Stomach (tissue), 9 donors: ENCODE results near the gene PLCB3. TPM values are rescaled to one million over a fixed set of nuclear protein-coding genes. Genes with fewer than 3 reads are reported as not detected.

ENCODE experiments used
- DNase-seq, 2 donors: peaks; one replicate each; pipeline versions ENCODE4 v3.0.0 to v3.0.0-alpha.2; 2013 to 2019
- H3K27ac ChIP-seq, 5 donors: fragments of 200-600 bp in 4 of 5; sonication (generic) in 4 of 5; one replicate each; pipeline ENCODE4 v1.5.1; 2013 to 2019; ENCODE audit warnings: mild to moderate bottlenecking in 1 of 5, moderate library complexity in 1 of 5
- H3K27me3 ChIP-seq, 3 donors: fragments of 200-600 bp; sonication (generic); one replicate each; pipeline ENCODE4 v1.5.1; 2017 to 2019; ENCODE audit warnings: mixed run types in 1 of 3
- H3K36me3 ChIP-seq, 4 donors: fragments of 200-600 bp; sonication (generic); 1 replicate in 3 of 4; 2 replicates in 1 of 4; pipeline ENCODE4 v1.5.1; 2016 to 2019
- H3K4me1 ChIP-seq, 4 donors: fragments of 200-600 bp; sonication (generic); one replicate each; pipeline ENCODE4 v1.5.1; 2016 to 2019
- H3K4me3 ChIP-seq, 4 donors: fragments of 200-600 bp; sonication (generic) in 3 of 4; one replicate each; pipeline ENCODE4 v1.5.1; 2016 to 2019; ENCODE audit warnings: mild to moderate bottlenecking in 1 of 4
- H3K9me3 ChIP-seq, 4 donors: fragments of 200-600 bp; sonication (generic); one replicate each; pipeline ENCODE4 v1.5.1; 2016 to 2019
- EP300 ChIP-seq: sonication (generic); formaldehyde crosslinking; IDR thresholded peaks from one replicate; pipeline ENCODE4 v1.6.1; 2017; ENCODE audit warnings: antibody characterized with exemption
- POLR2A ChIP-seq, 4 donors: fragments of 450-650 bp; IDR thresholded peaks; one replicate each; pipeline ENCODE4 v1.6.1; 2016; ENCODE audit warnings: antibody characterized with exemption in 4 of 4, control low read depth in 2 of 4, mild to moderate bottlenecking in 1 of 4, moderate library complexity in 1 of 4
- POLR2AphosphoS5 ChIP-seq, 3 donors: sonication (generic); formaldehyde crosslinking; IDR thresholded peaks; one replicate each; pipeline ENCODE4 v1.6.1; 2016; ENCODE audit warnings: antibody characterized with exemption in 3 of 3
- WGBS, 5 donors: extraction: QIAGEN DNeasy Blood & Tissue Kit in 3 of 5; methylation state at CpG; one replicate each; pipeline versions ENCODE4 v1.1.5 to v1.1.7; 2013 to 2018; 5-methylcytosine and 5-hydroxymethylcytosine counted together
- intact Hi-C: fragments of 100-400 bp; cut with DNase I; formaldehyde crosslinking; loops from one replicate; pipeline ENCODE4 v1.15.1; 2023; ENCODE audit warnings: low total_unique reads
- polyA plus RNA-seq, 3 donors: library from polyadenylated mRNA; stranded (reverse); fragments of 200-250 nt; gene quantifications; one replicate each; pipeline ENCODE4 v1.2.3, GENCODE V29; 2013
- total RNA-seq, 5 donors: library from RNA; depleted of rRNA; stranded (reverse); fragments of >200 nt; gene quantifications; one replicate each; pipeline versions ENCODE4 v1.1.0 to v1.2.3, GENCODE V29; 2014 to 2016
- TF ChIP-seq, protein P1 (sequence below), 7 experiments: fragments of 450-650 bp in 4 of 7; fragments of 200-600 bp in 3 of 7; sonication (generic) in 3 of 7; IDR thresholded peaks; one replicate each; pipeline ENCODE4 v1.5.1; 2016 to 2019; ENCODE audit warnings: antibody characterized with exemption in 7 of 7, control low read depth in 2 of 7, mild to moderate bottlenecking in 1 of 7
- donor health status: healthy with polysubstance abuse.
- donor health status: Bipolar disorder and iron deficiency.
- donor health status: healthy.

The PLCB3 gene
- total and polyA plus RNA-seq, 8 donors: 12.2 to 154 (median 16.1) TPM

DNA sequence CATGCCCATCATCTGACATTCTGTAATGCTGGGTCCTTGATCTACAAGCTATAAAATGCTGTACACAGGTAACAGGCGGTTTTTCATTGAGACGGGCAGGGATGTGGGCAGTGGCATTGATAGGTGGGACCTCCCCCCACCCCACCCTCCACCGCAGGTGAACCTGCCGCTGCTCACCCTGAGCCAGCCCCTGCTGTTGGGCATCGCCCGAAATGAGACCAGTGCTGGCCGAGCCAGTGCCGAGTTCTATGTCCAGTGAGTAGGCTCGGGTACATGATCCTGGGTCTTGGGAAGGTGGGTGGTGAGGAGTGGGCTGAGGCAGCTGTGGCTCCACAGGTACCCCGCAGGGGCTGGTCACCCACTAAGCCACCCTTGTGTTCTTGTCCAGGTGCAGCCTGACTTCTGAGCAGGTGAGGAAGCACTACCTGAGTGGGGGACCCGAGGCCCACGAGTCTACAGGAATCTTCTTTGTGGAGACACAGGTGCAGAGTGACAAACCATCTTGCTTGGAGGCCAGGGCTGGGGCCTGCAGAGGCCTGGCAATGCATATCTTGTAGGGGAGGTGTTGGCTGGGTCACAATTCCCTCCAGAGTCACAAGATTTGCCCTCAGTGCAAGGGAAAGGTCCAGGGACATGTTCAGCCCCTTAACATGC is 22.1 kb upstream of the PLCB3 start:
- intact Hi-C loops: no loop called here
- Histone ChIP-seq H3K27me3 (no peaks in the 10 kb centered on the region), H3K4me1 (peaks cover 56 to 84% (median 81%) of the 10 kb centered on the region in 4 donors), H3K27ac (peak overlapping the region; percentile 91 to 96 (median 94)), H3K4me3 (peak overlapping the region in 3 of 4 donors; percentile 66 to 72 (median 68)), H3K36me3 (peaks cover 0 to 4% (median 3%) of the 10 kb centered on the region in 4 donors), H3K9me3 (no peaks in the 10 kb centered on the region)
- DNase-seq: peak in 1 of 2 donors; percentile 13
- TF ChIP-seq EP300 (no peak), POLR2AphosphoS5 (IDR thresholded peaks at IDR 0.05) (no peak), POLR2A (IDR thresholded peaks at IDR 0.05) (no peak)
- TF ChIP-seq, protein P1, sequence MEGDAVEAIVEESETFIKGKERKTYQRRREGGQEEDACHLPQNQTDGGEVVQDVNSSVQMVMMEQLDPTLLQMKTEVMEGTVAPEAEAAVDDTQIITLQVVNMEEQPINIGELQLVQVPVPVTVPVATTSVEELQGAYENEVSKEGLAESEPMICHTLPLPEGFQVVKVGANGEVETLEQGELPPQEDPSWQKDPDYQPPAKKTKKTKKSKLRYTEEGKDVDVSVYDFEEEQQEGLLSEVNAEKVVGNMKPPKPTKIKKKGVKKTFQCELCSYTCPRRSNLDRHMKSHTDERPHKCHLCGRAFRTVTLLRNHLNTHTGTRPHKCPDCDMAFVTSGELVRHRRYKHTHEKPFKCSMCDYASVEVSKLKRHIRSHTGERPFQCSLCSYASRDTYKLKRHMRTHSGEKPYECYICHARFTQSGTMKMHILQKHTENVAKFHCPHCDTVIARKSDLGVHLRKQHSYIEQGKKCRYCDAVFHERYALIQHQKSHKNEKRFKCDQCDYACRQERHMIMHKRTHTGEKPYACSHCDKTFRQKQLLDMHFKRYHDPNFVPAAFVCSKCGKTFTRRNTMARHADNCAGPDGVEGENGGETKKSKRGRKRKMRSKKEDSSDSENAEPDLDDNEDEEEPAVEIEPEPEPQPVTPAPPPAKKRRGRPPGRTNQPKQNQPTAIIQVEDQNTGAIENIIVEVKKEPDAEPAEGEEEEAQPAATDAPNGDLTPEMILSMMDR (IDR thresholded peaks at IDR 0.05): no peak
- WGBS, 5 donors: 79 to 89% (median 84%) methylated on average over 7 to 12 of the region's 12 CpGs

DNA sequence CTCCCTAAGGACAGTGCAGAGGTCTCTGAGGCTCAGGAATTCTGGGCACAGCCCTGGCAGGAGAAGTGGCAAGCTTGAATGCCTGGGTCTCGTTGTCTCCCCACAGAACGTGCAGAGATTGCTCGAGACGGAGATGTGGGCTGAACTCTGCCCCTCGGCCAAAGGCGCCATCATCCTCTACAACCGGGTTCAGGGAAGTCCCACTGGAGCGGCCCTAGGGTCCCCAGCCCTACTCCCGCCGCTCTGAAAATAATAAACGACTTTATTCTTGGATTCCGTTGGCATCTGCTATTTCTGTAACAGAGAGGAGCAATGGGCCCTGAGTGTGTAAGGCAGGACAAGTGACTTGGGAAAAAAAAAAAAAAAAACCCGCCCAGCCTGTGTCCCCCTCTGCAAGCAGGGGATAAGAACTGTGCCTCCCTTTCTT is 21.6 kb upstream of the PLCB3 start:
- Histone ChIP-seq H3K27me3 (no peaks in the 10 kb centered on the region), H3K4me3 (peak overlapping the region; percentile 66 to 73 (median 70)), H3K27ac (peak overlapping the region; percentile 91 to 96 (median 94)), H3K36me3 (no peaks in the 10 kb centered on the region), H3K9me3 (no peaks in the 10 kb centered on the region), H3K4me1 (peaks cover 56 to 80% (median 78%) of the 10 kb centered on the region in 4 donors)
- TF ChIP-seq POLR2AphosphoS5 (IDR thresholded peaks at IDR 0.05) (no peak), EP300 (no peak), POLR2A (IDR thresholded peaks at IDR 0.05) (no peak)
- TF ChIP-seq, protein P1 (IDR thresholded peaks at IDR 0.05): no peak
- DNase-seq: peak in 1 of 2 donors; percentile 23
- 29 to 39% (median 34%) methylated on average over 13 of the region's 13 CpGs for WGBS, 5 donors
- intact Hi-C loops: no loop called here

DNA sequence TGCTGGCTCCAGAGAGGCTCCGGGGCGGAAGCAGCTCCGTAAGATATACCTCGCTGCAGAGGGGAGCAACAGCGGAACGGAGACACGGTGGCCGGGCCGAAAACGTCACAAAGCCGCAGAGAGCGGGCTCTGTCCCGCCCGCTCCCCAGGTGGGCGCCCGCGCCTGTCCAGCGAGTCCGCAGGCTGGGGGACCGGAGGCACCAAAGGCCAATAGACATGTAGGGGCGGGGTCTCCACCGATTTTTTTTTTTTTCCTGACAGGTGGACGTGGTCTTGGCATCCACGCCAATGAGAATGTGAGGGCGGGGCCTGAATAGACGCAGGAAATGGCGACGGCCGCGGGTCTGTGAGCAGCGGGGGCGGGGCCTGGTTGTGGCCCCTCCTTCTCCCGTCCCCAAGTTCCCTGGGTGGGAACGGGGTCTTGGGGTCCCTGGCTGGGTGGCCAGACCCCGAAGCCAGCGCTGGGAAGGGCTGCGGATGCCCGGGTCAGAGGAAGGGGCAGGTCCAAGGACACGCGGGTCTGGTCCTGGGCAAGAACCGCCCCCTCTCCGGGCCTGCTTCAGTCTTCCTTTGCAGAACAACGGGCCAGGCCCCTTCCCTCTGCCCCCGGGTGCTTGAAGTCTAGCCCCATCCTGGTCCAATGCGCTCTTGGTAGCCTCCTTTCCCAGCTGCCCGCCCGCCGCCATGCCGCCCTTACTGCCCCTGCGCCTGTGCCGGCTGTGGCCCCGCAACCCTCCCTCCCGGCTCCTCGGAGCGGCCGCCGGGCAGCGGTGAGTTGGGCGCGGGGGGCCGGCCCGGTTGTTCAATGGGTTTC is 21.0 kb upstream of the PLCB3 start, which contains the start of gene DNAJC4:
TSS of gene DNAJC4 (plus strand) at position 378 of the 814 bp plus-strand sequence. CDS start at position 685, 307 bp downstream.
- Histone ChIP-seq H3K4me3 (peak within 1 kb of the TSS; percentile 66 to 73 (median 70)), H3K27me3 (no peaks in the 10 kb centered on the region), H3K4me1 (peaks cover 55 to 80% (median 78%) of the 10 kb centered on the region in 4 donors), H3K36me3 (no peaks in the 10 kb centered on the region), H3K9me3 (no peaks in the 10 kb centered on the region), H3K27ac (peak within 1 kb of the TSS; percentile 91 to 96 (median 94))
- intact Hi-C loops: no loop called here
- no peak for TF ChIP-seq POLR2A (IDR thresholded peaks at IDR 0.05)
- peak in 2 of 3 donors; percentile 50 to 61 for TF ChIP-seq POLR2AphosphoS5 (IDR thresholded peaks at IDR 0.05)
- peak; percentile 96 to 98 for DNase-seq
- 0 to 2% (median 0%) methylated on average over 43 to 62 of the region's 62 CpGs for WGBS, 5 donors

DNA sequence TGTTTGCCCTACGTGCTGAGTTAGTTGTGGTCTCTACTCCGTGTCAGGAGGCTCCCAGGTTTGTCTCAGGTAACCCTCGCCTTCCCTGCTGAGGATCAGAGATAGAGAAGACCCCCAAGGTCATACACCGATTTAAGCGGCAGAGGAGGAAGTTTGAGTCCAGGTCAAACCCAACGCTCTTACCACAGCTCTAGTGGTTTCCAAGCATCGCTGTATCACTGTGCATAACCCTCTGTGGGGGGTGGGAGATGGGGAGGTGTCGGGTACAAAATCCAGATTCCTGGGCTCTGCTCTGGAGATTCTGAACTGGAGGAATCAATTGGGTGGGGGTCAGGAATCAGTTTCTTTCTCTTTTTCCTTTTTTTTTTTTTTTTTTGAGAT is 20.4 kb upstream of the PLCB3 start:
- H3K36me3 ChIP-seq: no peaks in the 10 kb centered on the region
- TF ChIP-seq, protein P1 (IDR thresholded peaks at IDR 0.05): no peak
- TF ChIP-seq POLR2AphosphoS5 (IDR thresholded peaks at IDR 0.05) (no peak), EP300 (no peak), POLR2A (IDR thresholded peaks at IDR 0.05) (no peak)
- no peaks in the 10 kb centered on the region for H3K9me3 ChIP-seq
- H3K27me3 ChIP-seq: no peaks in the 10 kb centered on the region
- 4 to 11% (median 8%) methylated on average over 8 of the region's 8 CpGs for WGBS, 5 donors
- H3K4me3 ChIP-seq: peak overlapping the region; percentile 66 to 73 (median 70)
- H3K27ac ChIP-seq: peak overlapping the region; percentile 91 to 96 (median 94)
- intact Hi-C loops: no loop called here
- peaks cover 58 to 83% (median 80%) of the 10 kb centered on the region in 4 donors for H3K4me1 ChIP-seq
- no peak for DNase-seq
